Activated T-helper 9 cell treated with anti-CD3 and anti-CD28 coated beads, Interleukin-2, amount 50 U/mL, for 16 hours (primary cell): Measurements from ENCODE around the gene RBM12.
"Not testable (repeated sequence)": the region's sequence is repeated elsewhere in the genome, so short reads cannot be mapped to it uniquely, and the experiment has no call there.

ENCODE experiments used
- DNase-seq: peaks from one replicate; pipeline ENCODE4 v3.0.0-alpha.2; 2020; ENCODE audit warnings: low read depth

RBM12 gene

GRCh38 chr20:35664466-35665206, at the start of gene RBM12, which contains the start of gene CPNE1:
Gene RBM12, minus strand, starts transcription at chr20:35664900. Its CDS starts 9,578 bp downstream, at chr20:35655322.
Gene CPNE1, minus strand, starts transcription at chr20:35664900. Its CDS starts 31,977 bp downstream, at chr20:35632923.
- peak; percentile 91 for DNase-seq

- no peak for DNase-seq
These were observed 49.4 kb upstream of the RBM12 start for GRCh38 chr20:35714127-35714526.

- DNase-seq = not testable (repeated sequence)
These were observed 48.4 kb upstream of the RBM12 start for GRCh38 chr20:35713120-35713519.

GRCh38 chr20:35711588-35712209, 47.0 kb upstream of the RBM12 start:
- no peak for DNase-seq

- DNase-seq = no peak
These were observed 46.3 kb upstream of the RBM12 start for GRCh38 chr20:35710884-35711587.

GRCh38 chr20:35710039-35710438, 45.3 kb upstream of the RBM12 start:
- no peak for DNase-seq

- no peak for DNase-seq
These were observed 44.6 kb upstream of the RBM12 start for GRCh38 chr20:35709259-35709658.

GRCh38 chr20:35708502-35708901, 43.8 kb upstream of the RBM12 start:
- DNase-seq = no peak

GRCh38 chr20:35706591-35707529, 42.2 kb upstream of the RBM12 start:
- not testable (repeated sequence) for DNase-seq

GRCh38 chr20:35705894-35706293, 41.2 kb upstream of the RBM12 start:
- DNase-seq = not testable (repeated sequence)

GRCh38 chr20:35704514-35705261, 40.0 kb upstream of the RBM12 start:
- no peak for DNase-seq

- no peak for DNase-seq
These were observed 38.4 kb upstream of the RBM12 start for GRCh38 chr20:35702824-35703695.

- no peak for DNase-seq
These were observed 37.5 kb upstream of the RBM12 start for GRCh38 chr20:35702051-35702823.

- no peak for DNase-seq
These were observed 36.0 kb upstream of the RBM12 start for GRCh38 chr20:35700625-35701148.

- no peak for DNase-seq
These were observed 35.4 kb upstream of the RBM12 start for GRCh38 chr20:35699957-35700624.

- peak; percentile 80 for DNase-seq
These were observed 34.6 kb upstream of the RBM12 start, which contains the start of the genes NFS1 and ROMO1 for GRCh38 chr20:35699127-35699956. Gene NFS1, minus strand, starts transcription at chr20:35699352. Its CDS starts 64 bp downstream, at chr20:35699288. Gene ROMO1, plus strand, starts transcription at chr20:35699405. Its CDS starts 228 bp downstream, at chr20:35699633.
